ENCODE results near the gene KCNN4. TPM values are rescaled to one million over a fixed set of nuclear protein-coding genes. Genes with fewer than 3 reads are reported as not detected.

Gene KCNN4
- total and polyA plus RNA-seq, 2 experiments from 2014 or later = 0.86 to 3.2 TPM

GRCh38 chr19:43804432-43804831 lies 23.7 kb upstream of the KCNN4 start:
- ATAC-seq = no peak
- Histone ChIP-seq H3K9me2 (ENCODE audit: insufficient read depth) (0 out of 2 replicates have a peak, but pooled peaks cover 4% of the 10 kb centered on the region), H3K4me1 (ENCODE audit: insufficient read depth) (no peaks in the 10 kb centered on the region), H3K27ac (ENCODE audit: low read depth) (no peak overlapping the region), H4K20me1 (replicated peaks; ENCODE audit: insufficient read depth) (no peaks in the 10 kb centered on the region), H3K4me2 (no peak overlapping the region), H3K36me3 (ENCODE audit: insufficient read depth) (no peaks in the 10 kb centered on the region), H3F3A (replicated peaks; ENCODE audit: low read depth) (no peaks in the 10 kb centered on the region), H3K4me3 (no peak overlapping the region), H3K27me3 (ENCODE audit: insufficient read depth) (peaks cover 9% of the 10 kb centered on the region), H2AFZ (no peak overlapping the region), H3K79me2 (replicated peaks; ENCODE audit: insufficient read depth) (no peaks in the 10 kb centered on the region)
- no peak for DNase-seq (ENCODE audit: low spot score)
- Mint-ChIP-seq H3K4me1 (no peaks in the 10 kb centered on the region; the same call in 2 of the 3 replicates), H3K27ac (no peak overlapping the region), H3K9me3 (no peaks in the 10 kb centered on the region), H3K4me3 (no peak overlapping the region), H3K27me3 (ENCODE audit: insufficient read depth, low read depth, poor library complexity) (peaks cover 20% of the 10 kb centered on the region), H3K36me3 (ENCODE audit: low read depth) (no peaks in the 10 kb centered on the region)
- no peak for TF ChIP-seq JUNB (IDR thresholded peaks at IDR 0.05; ENCODE audit: unreplicated experiment)
- TF ChIP-seq STAT1 (IDR thresholded peaks at IDR 0.05; ENCODE audit: unreplicated experiment) = no peak
- TF ChIP-seq EZH2 (IDR thresholded peaks at IDR 0.05; ENCODE audit: low read depth, unreplicated experiment) = no peak
- TF ChIP-seq ZNF331 (CRISPR knock-in tag; IDR thresholded peaks at IDR 0.05; ENCODE audit: low read depth) = no peak
- TF ChIP-seq CREB1 (CRISPR knock-in tag; IDR thresholded peaks at IDR 0.05; ENCODE audit: low read depth) = no peak
- TF ChIP-seq POLR2AphosphoS5 (IDR thresholded peaks at IDR 0.05; ENCODE audit: low read depth) = no peak
- no peak for TF ChIP-seq NANOG (IDR thresholded peaks at IDR 0.05; ENCODE audit: borderline replicate concordance)
- no peak for TF ChIP-seq ZNF114 (CRISPR knock-in tag; IDR thresholded peaks at IDR 0.05)
- TF ChIP-seq, protein P1, sequence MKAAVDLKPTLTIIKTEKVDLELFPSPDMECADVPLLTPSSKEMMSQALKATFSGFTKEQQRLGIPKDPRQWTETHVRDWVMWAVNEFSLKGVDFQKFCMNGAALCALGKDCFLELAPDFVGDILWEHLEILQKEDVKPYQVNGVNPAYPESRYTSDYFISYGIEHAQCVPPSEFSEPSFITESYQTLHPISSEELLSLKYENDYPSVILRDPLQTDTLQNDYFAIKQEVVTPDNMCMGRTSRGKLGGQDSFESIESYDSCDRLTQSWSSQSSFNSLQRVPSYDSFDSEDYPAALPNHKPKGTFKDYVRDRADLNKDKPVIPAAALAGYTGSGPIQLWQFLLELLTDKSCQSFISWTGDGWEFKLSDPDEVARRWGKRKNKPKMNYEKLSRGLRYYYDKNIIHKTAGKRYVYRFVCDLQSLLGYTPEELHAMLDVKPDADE (IDR thresholded peaks at IDR 0.05) = no peak
- no peak for TF ChIP-seq REST (IDR thresholded peaks at IDR 0.05; ENCODE audit: unreplicated experiment)
- TF ChIP-seq EZH2phosphoT487 (IDR thresholded peaks at IDR 0.05; ENCODE audit: unreplicated experiment) = no peak
- TF ChIP-seq CTCF (conservative IDR thresholded peaks at IDR 0.05; ENCODE audit: low read depth in 2 of 2) = no peak
- TF ChIP-seq, protein P2, sequence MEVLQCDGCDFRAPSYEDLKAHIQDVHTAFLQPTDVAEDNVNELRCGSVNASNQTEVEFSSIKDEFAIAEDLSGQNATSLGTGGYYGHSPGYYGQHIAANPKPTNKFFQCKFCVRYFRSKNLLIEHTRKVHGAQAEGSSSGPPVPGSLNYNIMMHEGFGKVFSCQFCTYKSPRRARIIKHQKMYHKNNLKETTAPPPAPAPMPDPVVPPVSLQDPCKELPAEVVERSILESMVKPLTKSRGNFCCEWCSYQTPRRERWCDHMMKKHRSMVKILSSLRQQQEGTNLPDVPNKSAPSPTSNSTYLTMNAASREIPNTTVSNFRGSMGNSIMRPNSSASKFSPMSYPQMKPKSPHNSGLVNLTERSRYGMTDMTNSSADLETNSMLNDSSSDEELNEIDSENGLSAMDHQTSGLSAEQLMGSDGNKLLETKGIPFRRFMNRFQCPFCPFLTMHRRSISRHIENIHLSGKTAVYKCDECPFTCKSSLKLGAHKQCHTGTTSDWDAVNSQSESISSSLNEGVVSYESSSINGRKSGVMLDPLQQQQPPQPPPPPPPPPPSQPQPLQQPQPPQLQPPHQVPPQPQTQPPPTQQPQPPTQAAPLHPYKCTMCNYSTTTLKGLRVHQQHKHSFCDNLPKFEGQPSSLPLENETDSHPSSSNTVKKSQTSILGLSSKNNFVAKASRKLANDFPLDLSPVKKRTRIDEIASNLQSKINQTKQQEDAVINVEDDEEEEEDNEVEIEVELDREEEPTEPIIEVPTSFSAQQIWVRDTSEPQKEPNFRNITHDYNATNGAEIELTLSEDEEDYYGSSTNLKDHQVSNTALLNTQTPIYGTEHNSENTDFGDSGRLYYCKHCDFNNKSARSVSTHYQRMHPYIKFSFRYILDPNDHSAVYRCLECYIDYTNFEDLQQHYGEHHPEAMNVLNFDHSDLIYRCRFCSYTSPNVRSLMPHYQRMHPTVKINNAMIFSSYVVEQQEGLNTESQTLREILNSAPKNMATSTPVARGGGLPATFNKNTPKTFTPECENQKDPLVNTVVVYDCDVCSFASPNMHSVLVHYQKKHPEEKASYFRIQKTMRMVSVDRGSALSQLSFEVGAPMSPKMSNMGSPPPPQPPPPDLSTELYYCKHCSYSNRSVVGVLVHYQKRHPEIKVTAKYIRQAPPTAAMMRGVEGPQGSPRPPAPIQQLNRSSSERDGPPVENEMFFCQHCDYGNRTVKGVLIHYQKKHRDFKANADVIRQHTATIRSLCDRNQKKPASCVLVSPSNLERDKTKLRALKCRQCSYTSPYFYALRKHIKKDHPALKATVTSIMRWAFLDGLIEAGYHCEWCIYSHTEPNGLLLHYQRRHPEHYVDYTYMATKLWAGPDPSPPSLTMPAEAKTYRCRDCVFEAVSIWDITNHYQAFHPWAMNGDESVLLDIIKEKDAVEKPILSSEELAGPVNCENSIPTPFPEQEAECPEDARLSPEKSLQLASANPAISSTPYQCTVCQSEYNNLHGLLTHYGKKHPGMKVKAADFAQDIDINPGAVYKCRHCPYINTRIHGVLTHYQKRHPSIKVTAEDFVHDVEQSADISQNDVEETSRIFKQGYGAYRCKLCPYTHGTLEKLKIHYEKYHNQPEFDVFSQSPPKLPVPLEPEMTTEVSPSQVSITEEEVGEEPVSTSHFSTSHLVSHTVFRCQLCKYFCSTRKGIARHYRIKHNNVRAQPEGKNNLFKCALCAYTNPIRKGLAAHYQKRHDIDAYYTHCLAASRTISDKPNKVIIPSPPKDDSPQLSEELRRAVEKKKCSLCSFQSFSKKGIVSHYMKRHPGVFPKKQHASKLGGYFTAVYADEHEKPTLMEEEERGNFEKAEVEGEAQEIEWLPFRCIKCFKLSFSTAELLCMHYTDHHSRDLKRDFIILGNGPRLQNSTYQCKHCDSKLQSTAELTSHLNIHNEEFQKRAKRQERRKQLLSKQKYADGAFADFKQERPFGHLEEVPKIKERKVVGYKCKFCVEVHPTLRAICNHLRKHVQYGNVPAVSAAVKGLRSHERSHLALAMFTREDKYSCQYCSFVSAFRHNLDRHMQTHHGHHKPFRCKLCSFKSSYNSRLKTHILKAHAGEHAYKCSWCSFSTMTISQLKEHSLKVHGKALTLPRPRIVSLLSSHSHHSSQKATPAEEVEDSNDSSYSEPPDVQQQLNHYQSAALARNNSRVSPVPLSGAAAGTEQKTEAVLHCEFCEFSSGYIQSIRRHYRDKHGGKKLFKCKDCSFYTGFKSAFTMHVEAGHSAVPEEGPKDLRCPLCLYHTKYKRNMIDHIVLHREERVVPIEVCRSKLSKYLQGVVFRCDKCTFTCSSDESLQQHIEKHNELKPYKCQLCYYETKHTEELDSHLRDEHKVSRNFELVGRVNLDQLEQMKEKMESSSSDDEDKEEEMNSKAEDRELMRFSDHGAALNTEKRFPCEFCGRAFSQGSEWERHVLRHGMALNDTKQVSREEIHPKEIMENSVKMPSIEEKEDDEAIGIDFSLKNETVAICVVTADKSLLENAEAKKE (CRISPR knock-in tag; IDR thresholded peaks at IDR 0.05) = no peak
